ENCODE data around the gene NLGN4Y. TPM values are rescaled to one million over a fixed set of nuclear protein-coding genes. Genes with fewer than 3 reads are reported as not detected.

The NLGN4Y gene
- total RNA-seq, 1 donor, result 33.3 TPM

DNA sequence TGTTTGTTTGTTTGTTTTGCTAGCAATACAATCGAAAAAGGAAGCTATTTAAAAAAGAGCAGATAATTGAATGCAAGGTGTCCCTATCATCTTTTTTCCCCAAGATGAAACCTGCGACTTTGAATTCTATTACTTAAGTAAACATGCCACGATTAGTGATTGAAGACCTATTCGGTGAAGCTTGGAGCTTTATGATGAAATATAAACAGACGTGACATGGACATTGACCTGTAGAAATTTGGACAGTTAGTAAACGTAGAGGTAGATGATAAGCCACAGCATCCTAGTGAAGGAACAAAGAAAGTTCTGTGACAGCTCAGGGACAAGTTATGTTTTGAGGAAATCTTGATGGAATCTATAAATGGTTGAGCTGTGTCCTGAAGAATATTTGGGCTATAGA lies 103.9 kb downstream of the NLGN4Y start:
- Histone ChIP-seq H3K79me2 (ENCODE audit: insufficient read depth, low read length) (no peaks in the 10 kb centered on the region), H3K27me3 (ENCODE audit: insufficient read depth, low read length) (no peaks in the 10 kb centered on the region), H3K36me3 (ENCODE audit: insufficient read depth, low read length) (no peaks in the 10 kb centered on the region), H3K9me3 (ENCODE audit: low read depth, low read length) (no peaks in the 10 kb centered on the region), H3K4me3 (ENCODE audit: insufficient read depth, low read length) (no peak overlapping the region), H2AFZ (ENCODE audit: low read length) (no peak overlapping the region), H3K4me2 (ENCODE audit: insufficient read depth, low read length) (no peak overlapping the region), H3K4me1 (ENCODE audit: insufficient read depth, low read length) (no peaks in the 10 kb centered on the region), H4K20me1 (ENCODE audit: insufficient read depth, low read length) (no peaks in the 10 kb centered on the region), H3K27ac (ENCODE audit: low read depth, low read length) (no peak overlapping the region)
- DNase-seq (ENCODE audit: insufficient read length, low spot score, missing footprints), result no peak
- TF ChIP-seq, protein P1, sequence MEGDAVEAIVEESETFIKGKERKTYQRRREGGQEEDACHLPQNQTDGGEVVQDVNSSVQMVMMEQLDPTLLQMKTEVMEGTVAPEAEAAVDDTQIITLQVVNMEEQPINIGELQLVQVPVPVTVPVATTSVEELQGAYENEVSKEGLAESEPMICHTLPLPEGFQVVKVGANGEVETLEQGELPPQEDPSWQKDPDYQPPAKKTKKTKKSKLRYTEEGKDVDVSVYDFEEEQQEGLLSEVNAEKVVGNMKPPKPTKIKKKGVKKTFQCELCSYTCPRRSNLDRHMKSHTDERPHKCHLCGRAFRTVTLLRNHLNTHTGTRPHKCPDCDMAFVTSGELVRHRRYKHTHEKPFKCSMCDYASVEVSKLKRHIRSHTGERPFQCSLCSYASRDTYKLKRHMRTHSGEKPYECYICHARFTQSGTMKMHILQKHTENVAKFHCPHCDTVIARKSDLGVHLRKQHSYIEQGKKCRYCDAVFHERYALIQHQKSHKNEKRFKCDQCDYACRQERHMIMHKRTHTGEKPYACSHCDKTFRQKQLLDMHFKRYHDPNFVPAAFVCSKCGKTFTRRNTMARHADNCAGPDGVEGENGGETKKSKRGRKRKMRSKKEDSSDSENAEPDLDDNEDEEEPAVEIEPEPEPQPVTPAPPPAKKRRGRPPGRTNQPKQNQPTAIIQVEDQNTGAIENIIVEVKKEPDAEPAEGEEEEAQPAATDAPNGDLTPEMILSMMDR (IDR thresholded peaks at IDR 0.05; ENCODE audit: extremely low read depth, low read depth, low read length), result no peak

DNA sequence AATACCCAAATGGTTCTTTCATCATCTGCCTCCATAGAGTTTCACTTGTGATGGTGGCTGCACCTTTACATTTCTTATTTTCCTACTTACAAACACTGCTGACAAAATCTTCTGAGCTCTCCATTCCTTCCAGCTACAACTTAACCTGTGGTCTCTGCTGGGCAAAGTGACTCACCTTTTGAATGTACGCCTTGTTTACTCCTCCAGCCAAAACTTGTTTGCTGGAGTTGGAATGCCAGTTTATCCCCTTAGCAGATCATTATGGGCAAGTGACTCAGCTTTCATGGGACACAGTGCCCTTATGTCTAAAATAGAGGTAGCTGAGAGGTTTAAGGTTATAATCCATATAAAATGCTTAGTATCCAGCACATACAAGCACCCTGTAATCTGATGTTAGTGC lies 107.3 kb downstream of the NLGN4Y start:
- Histone ChIP-seq H3K79me2 (ENCODE audit: insufficient read depth, low read length) (no peaks in the 10 kb centered on the region), H3K4me3 (ENCODE audit: insufficient read depth, low read length) (no peak overlapping the region), H3K27me3 (ENCODE audit: insufficient read depth, low read length) (no peaks in the 10 kb centered on the region), H3K27ac (ENCODE audit: low read depth, low read length) (no peak overlapping the region), H4K20me1 (ENCODE audit: insufficient read depth, low read length) (no peaks in the 10 kb centered on the region), H3K9me3 (ENCODE audit: low read depth, low read length) (no peaks in the 10 kb centered on the region), H2AFZ (ENCODE audit: low read length) (no peak overlapping the region), H3K4me1 (ENCODE audit: insufficient read depth, low read length) (no peaks in the 10 kb centered on the region), H3K4me2 (ENCODE audit: insufficient read depth, low read length) (no peak overlapping the region), H3K36me3 (ENCODE audit: insufficient read depth, low read length) (no peaks in the 10 kb centered on the region)
- TF ChIP-seq, protein P1 (IDR thresholded peaks at IDR 0.05; ENCODE audit: extremely low read depth, low read depth, low read length), result no peak
- DNase-seq (ENCODE audit: insufficient read length, low spot score, missing footprints), result no peak

DNA sequence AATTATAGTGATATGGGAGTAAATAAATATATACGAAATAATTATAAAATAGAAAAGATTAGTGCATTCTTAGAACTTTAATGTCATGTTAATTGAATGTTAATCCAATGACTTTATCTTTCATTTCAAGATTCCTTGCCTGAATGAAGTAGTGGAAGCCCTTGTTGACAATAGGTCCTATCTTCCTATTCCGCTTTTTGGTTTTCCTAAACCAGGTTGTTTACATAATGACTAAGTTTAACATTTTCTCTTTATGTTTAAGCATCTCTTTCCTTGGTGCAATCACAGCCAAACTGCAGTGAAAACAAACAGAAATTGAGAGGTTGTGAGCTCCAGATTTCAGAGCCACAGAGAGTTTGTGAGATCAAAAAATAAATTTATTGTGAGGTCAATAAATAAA lies 109.4 kb downstream of the NLGN4Y start:
- Histone ChIP-seq H4K20me1 (ENCODE audit: insufficient read depth, low read length) (no peaks in the 10 kb centered on the region), H3K27ac (ENCODE audit: low read depth, low read length) (no peak overlapping the region)
- TF ChIP-seq, protein P1 (IDR thresholded peaks at IDR 0.05; ENCODE audit: extremely low read depth, low read depth, low read length), result no peak

GRCh38 chrY:14634954-14635353 lies 110.6 kb downstream of the NLGN4Y start:
- Histone ChIP-seq H2AFZ (ENCODE audit: low read length) (no peak overlapping the region), H3K4me2 (ENCODE audit: insufficient read depth, low read length) (no peak overlapping the region), H3K27ac (ENCODE audit: low read depth, low read length) (no peak overlapping the region), H4K20me1 (ENCODE audit: insufficient read depth, low read length) (no peaks in the 10 kb centered on the region), H3K9me3 (ENCODE audit: low read depth, low read length) (no peaks in the 10 kb centered on the region), H3K4me3 (ENCODE audit: insufficient read depth, low read length) (no peak overlapping the region), H3K27me3 (ENCODE audit: insufficient read depth, low read length) (no peaks in the 10 kb centered on the region), H3K4me1 (ENCODE audit: insufficient read depth, low read length) (no peaks in the 10 kb centered on the region), H3K36me3 (ENCODE audit: insufficient read depth, low read length) (no peaks in the 10 kb centered on the region), H3K79me2 (ENCODE audit: insufficient read depth, low read length) (no peaks in the 10 kb centered on the region)
- no peak for DNase-seq (ENCODE audit: insufficient read length, low spot score, missing footprints)
- TF ChIP-seq, protein P1 (IDR thresholded peaks at IDR 0.05; ENCODE audit: extremely low read depth, low read depth, low read length), result no peak

More for the DNA sequence above, 109.4 kb downstream of the NLGN4Y start:
- Histone ChIP-seq H3K79me2 (ENCODE audit: insufficient read depth, low read length) (no peaks in the 10 kb centered on the region), H3K4me3 (ENCODE audit: insufficient read depth, low read length) (no peak overlapping the region), H3K4me2 (ENCODE audit: insufficient read depth, low read length) (no peak overlapping the region), H3K4me1 (ENCODE audit: insufficient read depth, low read length) (no peaks in the 10 kb centered on the region), H3K9me3 (ENCODE audit: low read depth, low read length) (no peaks in the 10 kb centered on the region), H3K36me3 (ENCODE audit: insufficient read depth, low read length) (no peaks in the 10 kb centered on the region), H2AFZ (ENCODE audit: low read length) (no peak overlapping the region), H3K27me3 (ENCODE audit: insufficient read depth, low read length) (no peaks in the 10 kb centered on the region)
- DNase-seq (ENCODE audit: insufficient read length, low spot score, missing footprints), result no peak
